ENCODE measurements around the gene KISS1. TPM values are rescaled to one million over a fixed set of nuclear protein-coding genes. Genes with fewer than 3 reads are reported as not detected.

KISS1 gene
- total and polyA plus RNA-seq, 2 of the 4 experiments (the other 2 are of a cell fraction) = 11.7 to 27.3 TPM

GRCh38 chr1:204145033-204145504 is 51.2 kb downstream of the KISS1 start:
- H3K18ac ChIP-seq (ENCODE audit: low read depth, low read length) = no peak overlapping the region
- H3K36me3 ChIP-seq (ENCODE audit: control insufficient read depth, insufficient read depth, low read length) = peaks cover 14% of the 10 kb centered on the region
- CTCF ChIA-PET = interaction anchor here (1.0 kb wide), 1 partner anchor 17 kb away, joined by 4 read pairs; no protein-coding TSS in a partner anchor
- H2BK20ac ChIP-seq (ENCODE audit: low read depth, low read length) = no peak overlapping the region
- WGBS, 2 experiments (ENCODE audit: extremely low coverage in 2 of 2, insufficient read length in 1 of 2) = 83% methylated on average over 1 of the region's 4 CpGs; no CpG with 5 or more reads in 1 of the 2 experiments
- in situ Hi-C loops (cut with MboI; ENCODE audit: low sequenced_read_pairs) (no loop called here), intact Hi-C loops (cut with micrococcal nuclease) (no loop called here), dilution Hi-C loops (cut with HindIII; ENCODE audit: low sequenced_read_pairs, unreplicated experiment) (loop anchor here (25.0 kb wide), 1 partner anchor 283 kb away; the partner anchor contains the start of gene SNRPE)
- DNase-seq (no peak), ATAC-seq (ENCODE audit: low read depth) (no peak)
- H2AK9ac ChIP-seq (replicated peaks; ENCODE audit: low read depth, low read length, poor library complexity) = no peak overlapping the region
- no peak overlapping the region for H4K5ac ChIP-seq (ENCODE audit: low read depth, low read length)
- no peak overlapping the region for H2BK120ac ChIP-seq (ENCODE audit: low read depth, low read length)
- no peak overlapping the region for H3K27ac ChIP-seq (ENCODE audit: insufficient read depth, low read length)
- H2BK15ac ChIP-seq (ENCODE audit: low read depth, low read length) = no peak overlapping the region
- no peak overlapping the region for H3K4me3 ChIP-seq (ENCODE audit: insufficient read depth, low read depth, low read length)
- no TSS peak for BruUV-seq (replicated peaks)
- no peak overlapping the region for H3K14ac ChIP-seq (replicated peaks; ENCODE audit: low read depth, low read length)
- H3K9ac ChIP-seq (ENCODE audit: low read depth, low read length) = no peak overlapping the region
- no peaks in the 10 kb centered on the region for H3K4me1 ChIP-seq (ENCODE audit: control insufficient read depth, insufficient read depth, low read length)
- H3K9me3 ChIP-seq (ENCODE audit: control insufficient read depth, insufficient read depth, low read length) = no peaks in the 10 kb centered on the region
- H4K8ac ChIP-seq (ENCODE audit: low read depth in 2 of 2, low read length in 2 of 2) = no peak overlapping the region
- H3K27me3 ChIP-seq (ENCODE audit: control insufficient read depth, insufficient read depth, low read length) = no peaks in the 10 kb centered on the region
- POLR2A ChIA-PET (ENCODE audit: unreplicated experiment) = interaction anchor here (0.6 kb wide), 1 partner anchor 101 kb away, joined by 3 read pairs; no protein-coding TSS in a partner anchor
- TF ChIP-seq RFX5 (IDR thresholded peaks at IDR 0.05; ENCODE audit: low read depth, low read length) = no peak
- no peak for TF ChIP-seq MXI1 (IDR thresholded peaks at IDR 0.05; ENCODE audit: borderline replicate concordance, low read depth, low read length)
- TF ChIP-seq FOS (IDR thresholded peaks at IDR 0.05; ENCODE audit: low read depth, low read length) = no peak
- TF ChIP-seq MAZ (IDR thresholded peaks at IDR 0.05; ENCODE audit: borderline replicate concordance, low read depth, low read length) = no peak
- TF ChIP-seq CTCF (conservative IDR thresholded peaks at IDR 0.05; ENCODE audit: low read depth, low read length) = no peak
- no peak for TF ChIP-seq ELK1 (IDR thresholded peaks at IDR 0.05; ENCODE audit: borderline replicate concordance, low read depth, low read length)
- TF ChIP-seq CEBPB (IDR thresholded peaks at IDR 0.05; ENCODE audit: low read depth, low read length) = no peak
- TF ChIP-seq RAD21 (IDR thresholded peaks at IDR 0.05; ENCODE audit: low read length) = no peak
- TF ChIP-seq MAFK (IDR thresholded peaks at IDR 0.05; ENCODE audit: low read depth, low read length) = no peak
- no peak for TF ChIP-seq NFE2L2 (IDR thresholded peaks at IDR 0.05; ENCODE audit: low read depth, low read length)
- TF ChIP-seq POLR2A (IDR thresholded peaks at IDR 0.05; ENCODE audit: low read depth, low read length) = no peak
- TF ChIP-seq CHD1 (IDR thresholded peaks at IDR 0.05; ENCODE audit: low read depth, low read length) = no peak
- no peak for TF ChIP-seq RCOR1 (IDR thresholded peaks at IDR 0.05; ENCODE audit: insufficient replicate concordance, low read length)
- no peak for TF ChIP-seq SMC3 (IDR thresholded peaks at IDR 0.05; ENCODE audit: low read depth, low read length)
- TF ChIP-seq USF2 (IDR thresholded peaks at IDR 0.05; ENCODE audit: low read depth, low read length) = no peak
- no peak for TF ChIP-seq BHLHE40 (IDR thresholded peaks at IDR 0.05; ENCODE audit: low read depth, low read length)
- no peak overlapping the region for H2BK5ac ChIP-seq (ENCODE audit: low read depth, low read length, poor library complexity, severe bottlenecking)
- H3K56ac ChIP-seq (ENCODE audit: extremely low read depth, insufficient read depth, low read length) = no peak overlapping the region
- H3K79me1 ChIP-seq (ENCODE audit: low read depth in 1 of 2, low read length in 2 of 2) = no peaks in the 10 kb centered on the region; a peak in 1 of 4 replicates
- no peak overlapping the region for H2AK5ac ChIP-seq (ENCODE audit: low read depth, low read length)
- no peak overlapping the region for H3K4me2 ChIP-seq (ENCODE audit: low read depth, low read length)
- H4K91ac ChIP-seq (ENCODE audit: insufficient read depth, low read depth, low read length) = no peak overlapping the region
- H3K9me1 ChIP-seq (ENCODE audit: insufficient read depth, low read length) = no peaks in the 10 kb centered on the region
- no peak overlapping the region for H2AFZ ChIP-seq (replicated peaks; ENCODE audit: low read length, poor library complexity)
- H4K20me1 ChIP-seq (ENCODE audit: insufficient read depth, low read length) = no peaks in the 10 kb centered on the region
- no peak overlapping the region for H3K4ac ChIP-seq (ENCODE audit: low read depth, low read length)
- H3K23ac ChIP-seq (ENCODE audit: low read depth, low read length) = no peak overlapping the region

Data from IMR-90 (cell line).